HG02840 (cell line): Measurements from ENCODE around the gene TCF25.

Experiments
- ATAC-seq: cut with Tn5 transposase; IDR thresholded peaks from one replicate; pipeline ENCODE4 v1.9.1; 2021; ENCODE audit warnings: mild to moderate bottlenecking, moderate library complexity, moderate number of reproducible peaks; ENCODE audit not compliant: unreplicated experiment, low FRiP score

TCF25 gene

GRCh38 chr16:89843409-89844350 is 29.7 kb upstream of the TCF25 start:
- ATAC-seq, result no peak

GRCh38 chr16:89844739-89845339 is 28.6 kb upstream of the TCF25 start:
- no peak for ATAC-seq

- ATAC-seq, result no peak
Observed at GRCh38 chr16:89845417-89845816, 28.0 kb upstream of the TCF25 start.

GRCh38 chr16:89847051-89847939 is 26.1 kb upstream of the TCF25 start:
- no peak for ATAC-seq

- ATAC-seq, result no peak
Observed at GRCh38 chr16:89847940-89848297, 25.5 kb upstream of the TCF25 start.

- ATAC-seq, result no peak
Observed at GRCh38 chr16:89848974-89849373, 24.4 kb upstream of the TCF25 start.

- no peak for ATAC-seq
Observed at GRCh38 chr16:89853306-89853993, 19.9 kb upstream of the TCF25 start.

- no peak for ATAC-seq
Observed at GRCh38 chr16:89855301-89855945, 18.0 kb upstream of the TCF25 start.

- ATAC-seq, result no peak
Observed at GRCh38 chr16:89855986-89856385, 17.4 kb upstream of the TCF25 start.

- ATAC-seq, result no peak
Observed at GRCh38 chr16:89858973-89859614, 14.3 kb upstream of the TCF25 start.

- ATAC-seq, result no peak
Observed at GRCh38 chr16:89859615-89860007, 13.8 kb upstream of the TCF25 start.

GRCh38 chr16:89860747-89861304 is 12.6 kb upstream of the TCF25 start:
- no peak for ATAC-seq

- no peak for ATAC-seq
Observed at GRCh38 chr16:89861648-89862047, 11.7 kb upstream of the TCF25 start.

GRCh38 chr16:89862732-89863131 is 10.7 kb upstream of the TCF25 start:
- ATAC-seq, result no peak

GRCh38 chr16:89863741-89864526 is 9.5 kb upstream of the TCF25 start:
- ATAC-seq, result no peak

- no peak for ATAC-seq
Observed at GRCh38 chr16:89864527-89864820, 8.9 kb upstream of the TCF25 start.

GRCh38 chr16:89867918-89868317 is 5.5 kb upstream of the TCF25 start:
- no peak for ATAC-seq

GRCh38 chr16:89869911-89870310 is 3.5 kb upstream of the TCF25 start:
- ATAC-seq, result no peak

GRCh38 chr16:89870440-89870839 is 3.0 kb upstream of the TCF25 start:
- ATAC-seq, result no peak
